A549 (cell line): Measurements from ENCODE around the gene EXOC2. TPM values are rescaled to one million over a fixed set of nuclear protein-coding genes. Genes with fewer than 3 reads are reported as not detected.

Source experiments
- ATAC-seq, 2 experiments: fragments of 200-7000 bp in 1 of 2; fragments of >200 bp in 1 of 2; cut with Nextera tagmentation in 1 of 2; cut with Tn5 transposase in 1 of 2; 3 replicates each; pipeline versions ENCODE4 v1.8.0 to v1.9.1; 2018 to 2020; ENCODE audit warnings: mild to moderate bottlenecking in 1 of 2, moderate library complexity in 1 of 2
- CTCF ChIA-PET: fragments of 300-600 bp; sonication (Branson Sonifier 250); formaldehyde crosslinking; extraction: SDS; loops from one replicate; lab custom pipeline; 2021; ENCODE audit warnings: antibody characterized with exemption, inconsistent platforms; lab: Yijun Ruan, JAX
- POLR2A ChIA-PET: fragments of 350-600 bp; formaldehyde crosslinking; extraction: SDS; loops from one replicate; lab custom pipeline; 2021; ENCODE audit warnings: antibody characterized with exemption, inconsistent platforms; lab: Yijun Ruan, JAX
- DNase-seq, 2 experiments: peaks; one replicate each; pipeline versions ENCODE4 v3.0.0 to v3.0.0-alpha.2; 2011 to 2016; ENCODE audit warnings: low read depth in 1 of 2, low spot score in 1 of 2
- FAIRE-seq: peaks from 2 replicates; lab custom pipeline; 2011; peaks lifted over from hg19 to GRCh38; lab: Jason Lieb, UNC
- H3K27ac ChIP-seq, 2 experiments: fragments of >200 bp; sonication (Bioruptor Twin); formaldehyde crosslinking; 3 replicates each; pipeline ENCODE4 v1.5.1; 2016 to 2017
- H3K4me1 ChIP-seq: fragments of >200 bp; sonication (Bioruptor Twin); formaldehyde crosslinking; 3 replicates; pipeline ENCODE4 v1.6.1; 2016
- H3K4me2 ChIP-seq: fragments of >200 bp; sonication (Bioruptor Twin); formaldehyde crosslinking; 3 replicates; pipeline ENCODE4 v1.6.1; 2016
- H3K4me3 ChIP-seq: fragments of >200 bp; sonication (Bioruptor Twin); formaldehyde crosslinking; 3 replicates; pipeline ENCODE4 v1.5.1; 2016
- H3K9me3 ChIP-seq: fragments of >200 bp; sonication (Bioruptor Twin); formaldehyde crosslinking; 3 replicates; pipeline ENCODE4 v1.6.1; 2016
- BHLHE40 ChIP-seq: IDR thresholded peaks from 2 replicates; pipeline ENCODE4 v1.6.1; 2012; ENCODE audit warnings: low read depth, low read length, inconsistent platforms
- CBX8 ChIP-seq: fragments of 200-600 bp; sonication (generic); IDR thresholded peaks from 2 replicates; pipeline ENCODE4 v1.6.1; 2016
- FOSB ChIP-seq: fragments of 250-450 bp; sonication (Bioruptor Pico); IDR thresholded peaks from 2 replicates; pipeline ENCODE4 v1.5.0; 2020; ENCODE audit warnings: mild to moderate bottlenecking, moderate library complexity
- HDAC2 ChIP-seq: fragments of 200-600 bp; sonication (generic); IDR thresholded peaks from 2 replicates; pipeline ENCODE4 v1.6.1; 2016
- HOXB13 ChIP-seq: fragments of 250-450 bp; sonication (Bioruptor Pico); IDR thresholded peaks from 2 replicates; pipeline ENCODE4 v1.5.0; 2020; ENCODE audit warnings: low read depth, mild to moderate bottlenecking, moderate library complexity
- JUN ChIP-seq, 2 experiments: fragments of >200 bp; sonication (Bioruptor Twin); formaldehyde crosslinking; IDR thresholded peaks; 2 replicates in 1 of 2; 3 replicates in 1 of 2; pipeline ENCODE4 v1.6.1; 2016 to 2017
- KDM5A ChIP-seq: fragments of 200-600 bp; sonication (generic); IDR thresholded peaks from 2 replicates; pipeline ENCODE4 v1.6.1; 2016; ENCODE audit warnings: antibody characterized with exemption, mild to moderate bottlenecking
- MAFK ChIP-seq: fragments of 450-650 bp; IDR thresholded peaks from 2 replicates; pipeline ENCODE4 v1.6.1; 2014; ENCODE audit not compliant: partially characterized antibody
- NPAS2 ChIP-seq: fragments of 250-450 bp; sonication (Bioruptor Pico); IDR thresholded peaks from 2 replicates; pipeline ENCODE4 v1.8.0; 2022; ENCODE audit warnings: mild to moderate bottlenecking, moderate library complexity, borderline replicate concordance
- RAD21 ChIP-seq, 2 experiments: fragments of >200 bp in 1 of 2; sonication (Bioruptor Twin) in 1 of 2; formaldehyde crosslinking in 1 of 2; IDR thresholded peaks in 1 of 2; conservative IDR thresholded peaks in 1 of 2; 2 replicates in 1 of 2; 3 replicates in 1 of 2; pipeline ENCODE4 v1.6.1; 2012 to 2018; ENCODE audit warnings: inconsistent platforms in 1 of 2
- RARB ChIP-seq: fragments of 250-450 bp; sonication (Bioruptor Pico); IDR thresholded peaks from 2 replicates; pipeline ENCODE4 v1.8.0; 2021; ENCODE audit warnings: mild to moderate bottlenecking, moderate library complexity
- RCOR1 ChIP-seq: fragments of 150-350 bp; IDR thresholded peaks from 2 replicates; pipeline ENCODE4 v1.6.1; 2014; ENCODE audit warnings: antibody characterized with exemption, low read length, low read depth
- RNF2 ChIP-seq: fragments of 200-600 bp; sonication (generic); IDR thresholded peaks from 2 replicates; pipeline ENCODE4 v1.6.1; 2016; ENCODE audit warnings: low read depth, mild to moderate bottlenecking, antibody characterized with exemption, moderate library complexity, borderline replicate concordance
- TFCP2L1 ChIP-seq: fragments of 250-450 bp; sonication (Bioruptor Pico); IDR thresholded peaks from 2 replicates; pipeline ENCODE4 v1.5.0; 2021; ENCODE audit warnings: mild to moderate bottlenecking
- WGBS: methylation state at CpG from one replicate; pipeline ENCODE4 v1.1.6; 2017; ENCODE audit errors: missing lambda C conversion rate; 5-methylcytosine and 5-hydroxymethylcytosine counted together
- polyA plus RNA-seq, 4 experiments: library from polyadenylated mRNA; depleted of rRNA in 3 of 4; stranded (reverse); fragments of >200 nt; fragmentation: RNase III in 1 of 4; extraction: RNeasy Plus Mini Kit Qiagen cat#74134 plus additional on column Dnase treatment in 1 of 4; gene quantifications; 2 replicates in 3 of 4; 3 replicates in 1 of 4; pipeline ENCODE4 v1.2.3, GENCODE V29; 2011 to 2017
- TF ChIP-seq, protein P1 (sequence below): IDR thresholded peaks from 2 replicates; pipeline ENCODE4 v1.6.1; 2012; ENCODE audit warnings: low read depth, borderline replicate concordance
- TF ChIP-seq, protein P2 (sequence below): fragments of 250-450 bp; sonication (Bioruptor Pico); IDR thresholded peaks from 2 replicates; pipeline ENCODE4 v1.5.0; 2020; ENCODE audit warnings: low read depth, mild to moderate bottlenecking, moderate library complexity
- TF ChIP-seq, protein P3 (sequence below): fragments of >200 bp; sonication (Bioruptor Twin); formaldehyde crosslinking; IDR thresholded peaks from 3 replicates; pipeline ENCODE4 v1.6.1; 2016

EXOC2 gene
- polyA plus RNA-seq, 2 of the 4 experiments (the other 2 are of a cell fraction): 13.3 to 22.9 TPM

DNA sequence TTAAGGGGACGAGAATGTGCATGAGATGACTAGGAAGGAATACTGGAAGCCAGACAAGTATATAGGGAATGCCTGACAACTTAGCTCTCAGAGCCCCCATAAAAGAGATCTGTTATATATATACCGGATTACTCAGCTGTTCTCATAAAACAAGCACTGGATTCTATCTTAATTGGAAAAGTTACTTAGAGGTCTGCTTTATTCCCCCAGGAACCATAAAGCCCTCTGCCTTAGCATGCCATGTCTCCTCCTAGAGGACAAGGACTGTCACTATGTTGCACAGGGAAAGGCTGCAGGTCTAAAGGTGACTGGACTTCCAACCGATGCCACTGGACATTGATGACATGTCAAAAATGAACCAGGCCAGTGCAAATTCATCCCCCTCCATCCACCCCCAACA is 6.4 kb downstream of the EXOC2 start:
- no peak for FAIRE-seq
- ATAC-seq: peak; percentile 47 to 65; a peak in 2 of 6 replicates
- no peak overlapping the region for H3K4me3 ChIP-seq
- no peak for TF ChIP-seq RARB
- peak in 1 of 2 experiments; percentile 25; a peak in 1 of 5 replicates for TF ChIP-seq RAD21 (conservative IDR thresholded peaks at IDR 0.05 in 1 of 2, IDR thresholded peaks at IDR 0.05 in 1 of 2)
- TF ChIP-seq, all 56 proteins: peak for 1
- peaks cover 31% of the 10 kb centered on the region for H3K4me1 ChIP-seq
- WGBS: 82% methylated on average over 3 of the region's 3 CpGs
- ChIA-PET POLR2A (no interaction called here), CTCF (no interaction called here)
- no peaks in the 10 kb centered on the region for H3K9me3 ChIP-seq
- no peak overlapping the region for H3K27ac ChIP-seq
- no peak for DNase-seq
- no peak overlapping the region for H3K4me2 ChIP-seq

DNA sequence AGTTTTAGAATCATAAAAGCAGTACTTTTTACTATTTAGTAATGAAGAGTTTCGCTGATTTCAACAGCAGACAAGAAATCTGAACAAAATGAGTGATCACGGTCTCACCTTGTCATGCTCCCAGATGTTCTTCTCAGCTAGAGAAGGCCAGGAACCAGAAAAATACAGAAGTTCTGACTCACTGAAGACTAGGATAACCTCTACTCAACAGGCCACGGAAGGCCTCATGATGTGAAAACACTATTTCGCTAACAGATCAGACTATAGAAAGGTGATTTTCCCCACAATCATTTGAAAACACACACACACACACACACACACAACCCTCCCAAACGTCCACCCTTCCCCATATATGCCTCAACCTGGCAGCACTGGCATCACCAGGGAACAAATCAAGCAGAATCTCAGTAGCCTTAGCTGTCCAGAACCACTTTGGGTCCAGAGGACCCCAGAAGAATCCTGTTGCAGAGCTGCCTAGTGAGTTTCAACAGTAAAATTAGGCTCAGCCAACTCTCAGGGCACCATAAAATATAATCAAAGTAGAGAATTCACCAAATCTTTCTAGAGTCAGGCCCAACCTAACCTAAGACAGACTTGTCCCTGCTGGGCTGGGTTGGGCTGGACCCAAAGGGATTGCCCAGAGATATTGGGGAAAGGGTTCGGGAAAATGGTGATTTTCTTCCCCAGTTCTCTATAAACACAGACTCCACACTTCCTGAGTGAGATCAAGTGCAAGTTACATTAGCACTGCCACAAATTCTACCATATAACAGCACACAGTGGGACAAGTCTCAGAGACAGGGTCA is 7.9 kb downstream of the EXOC2 start:
- DNase-seq: no peak
- no peak for TF ChIP-seq RNF2
- no peak for TF ChIP-seq CBX8
- no peak for TF ChIP-seq HOXB13 (CRISPR knock-in tag)
- no peak for TF ChIP-seq MAFK
- no peak for TF ChIP-seq NPAS2 (CRISPR knock-in tag)
- TF ChIP-seq RCOR1: no peak
- no peak for TF ChIP-seq JUN (IDR thresholded peaks at IDR 0.05)
- no peak for TF ChIP-seq TFCP2L1
- no peak for TF ChIP-seq BHLHE40
- TF ChIP-seq, protein P1, sequence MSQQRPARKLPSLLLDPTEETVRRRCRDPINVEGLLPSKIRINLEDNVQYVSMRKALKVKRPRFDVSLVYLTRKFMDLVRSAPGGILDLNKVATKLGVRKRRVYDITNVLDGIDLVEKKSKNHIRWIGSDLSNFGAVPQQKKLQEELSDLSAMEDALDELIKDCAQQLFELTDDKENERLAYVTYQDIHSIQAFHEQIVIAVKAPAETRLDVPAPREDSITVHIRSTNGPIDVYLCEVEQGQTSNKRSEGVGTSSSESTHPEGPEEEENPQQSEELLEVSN: no peak
- TF ChIP-seq, protein P2, sequence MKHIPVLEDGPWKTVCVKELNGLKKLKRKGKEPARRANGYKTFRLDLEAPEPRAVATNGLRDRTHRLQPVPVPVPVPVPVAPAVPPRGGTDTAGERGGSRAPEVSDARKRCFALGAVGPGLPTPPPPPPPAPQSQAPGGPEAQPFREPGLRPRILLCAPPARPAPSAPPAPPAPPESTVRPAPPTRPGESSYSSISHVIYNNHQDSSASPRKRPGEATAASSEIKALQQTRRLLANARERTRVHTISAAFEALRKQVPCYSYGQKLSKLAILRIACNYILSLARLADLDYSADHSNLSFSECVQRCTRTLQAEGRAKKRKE: no peak
- TF ChIP-seq KDM5A: no peak
- TF ChIP-seq, protein P3, sequence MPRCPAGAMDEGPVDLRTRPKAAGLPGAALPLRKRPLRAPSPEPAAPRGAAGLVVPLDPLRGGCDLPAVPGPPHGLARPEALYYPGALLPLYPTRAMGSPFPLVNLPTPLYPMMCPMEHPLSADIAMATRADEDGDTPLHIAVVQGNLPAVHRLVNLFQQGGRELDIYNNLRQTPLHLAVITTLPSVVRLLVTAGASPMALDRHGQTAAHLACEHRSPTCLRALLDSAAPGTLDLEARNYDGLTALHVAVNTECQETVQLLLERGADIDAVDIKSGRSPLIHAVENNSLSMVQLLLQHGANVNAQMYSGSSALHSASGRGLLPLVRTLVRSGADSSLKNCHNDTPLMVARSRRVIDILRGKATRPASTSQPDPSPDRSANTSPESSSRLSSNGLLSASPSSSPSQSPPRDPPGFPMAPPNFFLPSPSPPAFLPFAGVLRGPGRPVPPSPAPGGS: no peak
- no peak overlapping the region for H3K4me3 ChIP-seq
- no peaks in the 10 kb centered on the region for H3K9me3 ChIP-seq
- no peak for FAIRE-seq
- no peak for ATAC-seq
- H3K4me2 ChIP-seq: no peak overlapping the region
- ChIA-PET CTCF (interaction anchor here (0.9 kb wide), 1 partner anchor 16 kb away, joined by 3 read pairs; no protein-coding TSS in a partner anchor), POLR2A (no interaction called here)
- peaks cover 40% of the 10 kb centered on the region for H3K4me1 ChIP-seq
- H3K27ac ChIP-seq: no peak overlapping the region
- WGBS: 74% methylated on average over 6 of the region's 6 CpGs

DNA sequence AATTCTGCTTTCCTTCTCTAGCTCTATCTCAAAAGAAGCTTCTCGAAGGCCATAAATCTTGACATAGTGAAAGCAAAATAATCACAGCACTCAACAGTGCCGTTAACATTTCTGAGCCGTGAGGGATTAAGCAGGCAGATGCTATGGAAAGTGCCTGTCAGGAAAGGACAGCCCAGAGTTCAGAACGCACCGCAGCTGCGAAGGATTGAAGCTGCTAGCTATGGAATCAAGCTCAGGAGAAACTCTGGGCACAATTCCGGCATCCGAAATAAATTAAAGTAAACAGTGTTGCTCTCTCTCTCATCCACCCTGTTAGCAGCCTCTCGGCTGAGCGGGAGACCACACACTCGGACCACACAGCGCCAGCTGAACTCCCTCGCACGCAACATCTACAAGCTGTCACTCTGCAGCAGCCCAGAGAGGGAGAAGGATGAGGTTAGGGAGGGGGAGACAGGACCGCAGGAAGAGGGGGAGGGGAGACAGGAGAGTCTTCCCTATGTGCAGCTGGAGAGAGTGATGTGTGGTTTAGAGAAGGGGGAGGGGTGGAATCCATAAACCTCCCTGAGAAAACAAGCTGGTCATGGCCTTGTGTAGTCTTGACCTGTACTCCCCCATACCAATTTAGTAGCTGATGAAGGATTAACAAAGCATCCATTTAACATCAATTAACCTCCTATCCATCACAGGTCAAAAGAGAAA is 9.0 kb downstream of the EXOC2 start:
- 93% methylated on average over 14 of the region's 15 CpGs for WGBS
- Histone ChIP-seq H3K4me1 (peaks cover 40% of the 10 kb centered on the region), H3K4me2 (no peak overlapping the region), H3K9me3 (no peaks in the 10 kb centered on the region), H3K4me3 (no peak overlapping the region), H3K27ac (0 out of 6 replicates have a peak overlapping the region, but pooled peaks of 1 of the 2 experiments have one; percentile 33)
- ChIA-PET POLR2A (no interaction called here), CTCF (interaction anchor here (0.6 to 1.9 kb wide), 5 partner anchors 9 to 91 kb away, joined by 3 to 4 read pairs (median 3); partner anchors contain the start of gene EXOC2)
- no peak for ATAC-seq
- TF ChIP-seq HDAC2 (no peak), FOSB (CRISPR knock-in tag) (no peak)
- DNase-seq: no peak
- no peak for FAIRE-seq
